Upper lobe of left lung (tissue), 4 donors: ENCODE results near the gene RUFY3.

Experiments used
- POLR2A ChIP-seq, 4 donors: fragments of 450-650 bp; IDR thresholded peaks; one replicate each; pipeline ENCODE4 v1.5.1; 2016 to 2017; ENCODE audit warnings: antibody characterized with exemption in 4 of 4, mild to moderate bottlenecking in 2 of 4
- TF ChIP-seq, protein P1 (sequence below), 6 experiments: fragments of 450-650 bp in 4 of 6; fragments of 200-600 bp in 2 of 6; sonication (generic) in 2 of 6; IDR thresholded peaks; one replicate each; pipeline ENCODE4 v1.5.1; 2016 to 2019; ENCODE audit warnings: antibody characterized with exemption in 6 of 6

DNA sequence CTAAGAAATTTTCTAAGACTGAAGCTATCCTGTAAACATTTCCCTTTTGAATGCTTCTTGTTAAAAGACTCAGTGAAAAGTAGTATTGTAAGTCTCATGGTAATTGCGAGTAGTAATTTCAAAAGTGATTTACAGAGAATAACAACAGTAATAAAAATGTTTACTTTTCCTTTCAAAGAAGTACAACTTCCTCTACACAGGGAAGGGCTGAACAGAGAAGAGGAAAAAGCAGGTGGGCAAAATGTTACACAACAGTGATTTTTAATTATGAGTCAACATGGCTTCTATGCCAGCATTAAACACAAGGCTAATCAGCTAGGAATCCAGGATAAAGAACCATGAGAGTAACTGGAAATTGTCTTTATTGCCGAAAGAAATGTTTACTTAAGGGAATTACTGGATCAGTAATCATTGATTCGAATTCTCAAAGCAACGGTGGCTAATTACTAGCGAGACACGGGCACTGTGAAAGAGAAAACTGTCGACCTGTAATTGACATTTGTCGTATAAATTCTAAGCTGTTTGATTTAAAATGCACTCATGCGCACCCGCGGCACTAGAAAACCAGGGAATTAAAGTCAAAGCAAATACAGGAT is 18.0 kb upstream of the RUFY3 start:
- TF ChIP-seq, protein P1, sequence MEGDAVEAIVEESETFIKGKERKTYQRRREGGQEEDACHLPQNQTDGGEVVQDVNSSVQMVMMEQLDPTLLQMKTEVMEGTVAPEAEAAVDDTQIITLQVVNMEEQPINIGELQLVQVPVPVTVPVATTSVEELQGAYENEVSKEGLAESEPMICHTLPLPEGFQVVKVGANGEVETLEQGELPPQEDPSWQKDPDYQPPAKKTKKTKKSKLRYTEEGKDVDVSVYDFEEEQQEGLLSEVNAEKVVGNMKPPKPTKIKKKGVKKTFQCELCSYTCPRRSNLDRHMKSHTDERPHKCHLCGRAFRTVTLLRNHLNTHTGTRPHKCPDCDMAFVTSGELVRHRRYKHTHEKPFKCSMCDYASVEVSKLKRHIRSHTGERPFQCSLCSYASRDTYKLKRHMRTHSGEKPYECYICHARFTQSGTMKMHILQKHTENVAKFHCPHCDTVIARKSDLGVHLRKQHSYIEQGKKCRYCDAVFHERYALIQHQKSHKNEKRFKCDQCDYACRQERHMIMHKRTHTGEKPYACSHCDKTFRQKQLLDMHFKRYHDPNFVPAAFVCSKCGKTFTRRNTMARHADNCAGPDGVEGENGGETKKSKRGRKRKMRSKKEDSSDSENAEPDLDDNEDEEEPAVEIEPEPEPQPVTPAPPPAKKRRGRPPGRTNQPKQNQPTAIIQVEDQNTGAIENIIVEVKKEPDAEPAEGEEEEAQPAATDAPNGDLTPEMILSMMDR (IDR thresholded peaks at IDR 0.05) = no peak
- TF ChIP-seq POLR2A (IDR thresholded peaks at IDR 0.05) = no peak
